ENCODE measurements around the gene TCTA.
"Not testable (repeated sequence)": the region's sequence is repeated elsewhere in the genome, so short reads cannot be mapped to it uniquely, and the experiment has no call there.

TCTA gene

GRCh38 chr3:49411968-49412631 lies at the start of gene TCTA, which contains the start of gene RHOA:
Gene TCTA, plus strand, starts transcription at chr3:49412423. Its CDS starts 4 bp downstream, at chr3:49412427.
Gene RHOA, minus strand, starts transcription at chr3:49411976. Its CDS starts 36,387 bp downstream, at chr3:49375589.
- in situ Hi-C loops (cut with HindIII; ENCODE audit: low sequenced_read_pairs) = no loop called here

GRCh38 chr3:49362561-49362960 lies 49.7 kb upstream of the TCTA start:
- in situ Hi-C loops (cut with HindIII; ENCODE audit: low sequenced_read_pairs) = no loop called here

GRCh38 chr3:49370585-49371290 lies 41.5 kb upstream of the TCTA start:
- in situ Hi-C loops (cut with HindIII; ENCODE audit: low sequenced_read_pairs) = no loop called here

- in situ Hi-C loops (cut with HindIII; ENCODE audit: low sequenced_read_pairs) = no loop called here
Measured at GRCh38 chr3:49371946-49372345, 40.3 kb upstream of the TCTA start.

- in situ Hi-C loops (cut with HindIII; ENCODE audit: low sequenced_read_pairs) = no loop called here
Measured at GRCh38 chr3:49377483-49377882, 34.7 kb upstream of the TCTA start.

- in situ Hi-C loops (cut with HindIII; ENCODE audit: low sequenced_read_pairs) = no loop called here
Measured at GRCh38 chr3:49378249-49378895, 33.9 kb upstream of the TCTA start.

- in situ Hi-C loops (cut with HindIII; ENCODE audit: low sequenced_read_pairs) = no loop called here
Measured at GRCh38 chr3:49383387-49383786, 28.8 kb upstream of the TCTA start.

- in situ Hi-C loops (cut with HindIII; ENCODE audit: low sequenced_read_pairs) = no loop called here
Measured at GRCh38 chr3:49385617-49386016, 26.6 kb upstream of the TCTA start.

- in situ Hi-C loops (cut with HindIII; ENCODE audit: low sequenced_read_pairs) = no loop called here
Measured at GRCh38 chr3:49386056-49386756, 26.0 kb upstream of the TCTA start.

- in situ Hi-C loops (cut with HindIII; ENCODE audit: low sequenced_read_pairs) = no loop called here
Measured at GRCh38 chr3:49387721-49388120, 24.5 kb upstream of the TCTA start.

- in situ Hi-C loops (cut with HindIII; ENCODE audit: low sequenced_read_pairs) = no loop called here
Measured at GRCh38 chr3:49388289-49388820, 23.9 kb upstream of the TCTA start.

- in situ Hi-C loops (cut with HindIII; ENCODE audit: low sequenced_read_pairs) = no loop called here
Measured at GRCh38 chr3:49389297-49389696, 22.9 kb upstream of the TCTA start.

GRCh38 chr3:49391310-49391709 lies 20.9 kb upstream of the TCTA start:
- in situ Hi-C loops (cut with HindIII; ENCODE audit: low sequenced_read_pairs) = not testable (repeated sequence)

GRCh38 chr3:49397470-49397869 lies 14.8 kb upstream of the TCTA start:
- in situ Hi-C loops (cut with HindIII; ENCODE audit: low sequenced_read_pairs) = no loop called here

GRCh38 chr3:49399461-49399860 lies 12.8 kb upstream of the TCTA start:
- in situ Hi-C loops (cut with HindIII; ENCODE audit: low sequenced_read_pairs) = no loop called here

GRCh38 chr3:49401766-49402165 lies 10.5 kb upstream of the TCTA start:
- in situ Hi-C loops (cut with HindIII; ENCODE audit: low sequenced_read_pairs) = no loop called here

- in situ Hi-C loops (cut with HindIII; ENCODE audit: low sequenced_read_pairs) = no loop called here
Measured at GRCh38 chr3:49403891-49404290, 8.3 kb upstream of the TCTA start.

GRCh38 chr3:49405570-49405969 lies 6.7 kb upstream of the TCTA start:
- in situ Hi-C loops (cut with HindIII; ENCODE audit: low sequenced_read_pairs) = not testable (repeated sequence)

GRCh38 chr3:49406571-49407565 lies 5.4 kb upstream of the TCTA start:
- in situ Hi-C loops (cut with HindIII; ENCODE audit: low sequenced_read_pairs) = no loop called here
